OCI-LY3 (cell line): ENCODE measurements around the gene GFPT1.

Experiments
- EZH2phosphoT487 ChIP-seq: fragments of 200-600 bp; shearing (Covaris generic); IDR thresholded peaks from 2 replicates; pipeline ENCODE4 v1.6.1; 2018; ENCODE audit warnings: antibody characterized with exemption, mixed run types, low read depth
- TF ChIP-seq, protein P1 (sequence below): fragments of 200-600, 300-600 bp; sonication (generic); IDR thresholded peaks from 2 replicates; pipeline ENCODE4 v1.5.1; 2014; ENCODE audit warnings: antibody characterized with exemption, low read length, low read depth

DNA sequence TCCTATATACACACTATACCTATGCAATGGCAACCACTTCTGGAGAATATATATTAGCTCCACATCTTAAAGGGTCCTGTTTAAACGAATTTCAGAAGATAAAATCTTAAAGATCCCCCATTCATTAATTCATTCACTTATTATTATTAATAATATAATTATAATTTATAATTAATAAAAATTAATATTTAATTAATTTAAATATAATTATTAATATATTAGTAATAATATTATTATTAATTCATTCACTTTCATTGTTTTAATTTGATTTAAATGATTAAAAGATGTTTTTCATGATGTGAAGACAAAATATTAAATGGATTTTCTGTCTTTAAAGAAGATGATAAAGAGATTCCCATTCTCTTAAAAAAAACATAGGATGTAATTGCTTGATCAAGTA is 29.1 kb upstream of the GFPT1 start:
- TF ChIP-seq, protein P1, sequence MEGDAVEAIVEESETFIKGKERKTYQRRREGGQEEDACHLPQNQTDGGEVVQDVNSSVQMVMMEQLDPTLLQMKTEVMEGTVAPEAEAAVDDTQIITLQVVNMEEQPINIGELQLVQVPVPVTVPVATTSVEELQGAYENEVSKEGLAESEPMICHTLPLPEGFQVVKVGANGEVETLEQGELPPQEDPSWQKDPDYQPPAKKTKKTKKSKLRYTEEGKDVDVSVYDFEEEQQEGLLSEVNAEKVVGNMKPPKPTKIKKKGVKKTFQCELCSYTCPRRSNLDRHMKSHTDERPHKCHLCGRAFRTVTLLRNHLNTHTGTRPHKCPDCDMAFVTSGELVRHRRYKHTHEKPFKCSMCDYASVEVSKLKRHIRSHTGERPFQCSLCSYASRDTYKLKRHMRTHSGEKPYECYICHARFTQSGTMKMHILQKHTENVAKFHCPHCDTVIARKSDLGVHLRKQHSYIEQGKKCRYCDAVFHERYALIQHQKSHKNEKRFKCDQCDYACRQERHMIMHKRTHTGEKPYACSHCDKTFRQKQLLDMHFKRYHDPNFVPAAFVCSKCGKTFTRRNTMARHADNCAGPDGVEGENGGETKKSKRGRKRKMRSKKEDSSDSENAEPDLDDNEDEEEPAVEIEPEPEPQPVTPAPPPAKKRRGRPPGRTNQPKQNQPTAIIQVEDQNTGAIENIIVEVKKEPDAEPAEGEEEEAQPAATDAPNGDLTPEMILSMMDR, result no peak
- no peak for TF ChIP-seq EZH2phosphoT487
